H1 (cell line): Measurements from ENCODE around the gene ARHGAP15. TPM values are rescaled to one million over a fixed set of nuclear protein-coding genes. Genes with fewer than 3 reads are reported as not detected.

Source experiments
- CTCF ChIA-PET: fragments of 300-600 bp; sonication (Branson Sonifier 250); formaldehyde crosslinking; loops from one replicate; lab custom pipeline; 2021; ENCODE audit not compliant: partially characterized antibody; lab: Charles Lee
- POLR2A ChIA-PET: fragments of 300-600 bp; sonication (Branson Sonifier 250); formaldehyde crosslinking; loops from one replicate; lab custom pipeline; 2021; ENCODE audit warnings: inconsistent platforms; ENCODE audit not compliant: partially characterized antibody; lab: Charles Lee
- DNase-seq, 2 experiments: peaks; one replicate each; pipeline versions ENCODE4 v3.0.0 to v3.0.0-alpha.2; 2010 to 2022; ENCODE audit warnings: low spot score in 2 of 2, low read depth in 1 of 2, mixed read lengths in 1 of 2
- FAIRE-seq: peaks from 2 replicates; lab custom pipeline; 2011; peaks lifted over from hg19 to GRCh38; lab: Jason Lieb, UNC
- H2AFZ ChIP-seq: 2 replicates; pipeline ENCODE4 v1.8.1; 2012; ENCODE audit warnings: low read length, inconsistent platforms
- H2AK5ac ChIP-seq: 2 replicates; pipeline ENCODE4 v1.6.1; 2013; ENCODE audit warnings: low read depth, low read length
- H2BK120ac ChIP-seq: replicated peaks from 2 replicates; pipeline ENCODE3; 2013; ENCODE audit warnings: low read depth, low read length, inconsistent platforms
- H2BK12ac ChIP-seq: 2 replicates; pipeline ENCODE4 v1.6.1; 2013; ENCODE audit warnings: low read depth, low read length
- H2BK15ac ChIP-seq: 2 replicates; pipeline ENCODE4 v1.6.1; 2013; ENCODE audit warnings: low read length
- H2BK20ac ChIP-seq: 2 replicates; pipeline ENCODE4 v1.6.1; 2013; ENCODE audit warnings: low read length
- H2BK5ac ChIP-seq: 2 replicates; pipeline ENCODE4 v1.6.1; 2013; ENCODE audit warnings: low read depth, low read length
- H3K14ac ChIP-seq: 2 replicates; pipeline ENCODE4 v1.6.1; 2013; ENCODE audit warnings: inconsistent platforms; ENCODE audit not compliant: insufficient read length
- H3K18ac ChIP-seq: 2 replicates; pipeline ENCODE4 v1.6.1; 2013; ENCODE audit warnings: low read length; ENCODE audit errors: extremely low read depth
- H3K23ac ChIP-seq: 2 replicates; pipeline ENCODE4 v1.6.1; 2013; ENCODE audit warnings: inconsistent platforms; ENCODE audit not compliant: insufficient read length
- H3K23me2 ChIP-seq: 2 replicates; pipeline ENCODE4 v1.6.1; 2013; ENCODE audit warnings: low read depth, low read length
- H3K27ac ChIP-seq: 2 replicates; pipeline ENCODE4 v1.6.1; 2011; ENCODE audit warnings: low read depth, low read length, inconsistent platforms
- H3K27me3 ChIP-seq, 4 experiments: replicated peaks in 1 of 4; 1 replicate in 1 of 4; 2 replicates in 3 of 4; pipeline versions ENCODE4 v1.6.1 to v1.8.1; 2011 to 2013; ENCODE audit warnings: low read length in 3 of 4, mild to moderate bottlenecking in 3 of 4, inconsistent platforms in 2 of 4, mixed read lengths in 2 of 4, moderate library complexity in 1 of 4; ENCODE audit not compliant: control insufficient read depth in 3 of 4, insufficient read depth in 3 of 4; ENCODE audit errors: extremely low read depth in 1 of 4
- H3K36me3 ChIP-seq, 4 experiments: 2 replicates each; pipeline versions ENCODE4 v1.6.1 to v1.8.1; 2011 to 2013; ENCODE audit warnings: mild to moderate bottlenecking in 4 of 4, low read length in 3 of 4, moderate library complexity in 2 of 4, control low read depth in 1 of 4, inconsistent platforms in 1 of 4; ENCODE audit not compliant: insufficient read depth in 4 of 4, control insufficient read depth in 2 of 4
- H3K4ac ChIP-seq: replicated peaks from 2 replicates; pipeline ENCODE3; 2013; ENCODE audit warnings: low read length, low read depth, mixed read lengths, inconsistent platforms; ENCODE audit not compliant: insufficient read length
- H3K4me1 ChIP-seq, 4 experiments: replicated peaks in 1 of 4; 1 replicate in 1 of 4; 2 replicates in 3 of 4; pipeline versions ENCODE4 v1.6.1 to v1.8.1; 2011 to 2013; ENCODE audit warnings: low read length in 3 of 4, inconsistent platforms in 2 of 4, mixed read lengths in 1 of 4; ENCODE audit not compliant: insufficient read depth in 4 of 4, control insufficient read depth in 3 of 4
- H3K4me2 ChIP-seq, 2 experiments: 2 replicates each; pipeline versions ENCODE4 v1.6.1 to v1.8.1; 2011 to 2013; ENCODE audit warnings: low read depth in 2 of 2, low read length in 2 of 2, control low read depth in 1 of 2, inconsistent platforms in 1 of 2, mild to moderate bottlenecking in 1 of 2; ENCODE audit not compliant: insufficient read depth in 1 of 2
- H3K4me3 ChIP-seq, 4 experiments: fragments of 200-600, 300-600 bp in 1 of 4; sonication (generic), shearing (Covaris generic), sonication (Bioruptor Twin) in 1 of 4; 2 replicates each; pipeline versions ENCODE4 v1.5.1 to v1.8.1; 2011 to 2016; ENCODE audit warnings: low read length in 4 of 4, low read depth in 3 of 4, control low read depth in 2 of 4, inconsistent platforms in 2 of 4, mild to moderate bottlenecking in 2 of 4, mixed read lengths in 1 of 4, moderate library complexity in 1 of 4; ENCODE audit not compliant: insufficient read depth in 2 of 4; ENCODE audit errors: extremely low read depth in 1 of 4
- H3K56ac ChIP-seq: replicated peaks from 2 replicates; pipeline ENCODE3; 2013; ENCODE audit warnings: low read depth, mild to moderate bottlenecking, mixed read lengths, low read length, inconsistent platforms; ENCODE audit not compliant: insufficient read length
- H3K79me1 ChIP-seq: 2 replicates; pipeline ENCODE4 v1.6.1; 2013; ENCODE audit warnings: low read depth, low read length, control low read depth
- H3K79me2 ChIP-seq, 2 experiments: 2 replicates each; pipeline versions ENCODE4 v1.6.1 to v1.8.1; 2012 to 2013; ENCODE audit warnings: low read length in 2 of 2, mild to moderate bottlenecking in 2 of 2, inconsistent platforms in 1 of 2; ENCODE audit not compliant: insufficient read depth in 2 of 2, control insufficient read depth in 1 of 2
- H3K9ac ChIP-seq, 4 experiments: replicated peaks in 1 of 4; 1 replicate in 1 of 4; 2 replicates in 3 of 4; pipeline versions ENCODE4 v1.6.1 to v1.8.1; 2011 to 2013; ENCODE audit warnings: low read depth in 3 of 4, low read length in 3 of 4, control low read depth in 2 of 4, mild to moderate bottlenecking in 2 of 4, moderate library complexity in 2 of 4, inconsistent platforms in 1 of 4; ENCODE audit errors: extremely low read depth in 1 of 4
- H3K9me3 ChIP-seq, 2 experiments: 2 replicates each; pipeline versions ENCODE4 v1.6.1 to v1.8.1; 2012 to 2013; ENCODE audit warnings: mild to moderate bottlenecking in 2 of 2, moderate library complexity in 2 of 2, control low read depth in 1 of 2, inconsistent platforms in 1 of 2, low read depth in 1 of 2, low read length in 1 of 2, mixed read lengths in 1 of 2; ENCODE audit not compliant: insufficient read depth in 2 of 2
- H4K20me1 ChIP-seq, 2 experiments: replicated peaks in 1 of 2; 2 replicates each; pipeline versions ENCODE3 to v1.8.1; 2011 to 2013; ENCODE audit warnings: inconsistent platforms in 2 of 2, low read length in 2 of 2, mild to moderate bottlenecking in 1 of 2; ENCODE audit not compliant: insufficient read depth in 2 of 2, control insufficient read depth in 1 of 2
- H4K5ac ChIP-seq: 2 replicates; pipeline ENCODE4 v1.6.1; 2013; ENCODE audit warnings: low read length, low read depth, mixed read lengths, inconsistent platforms; ENCODE audit not compliant: insufficient read length
- H4K8ac ChIP-seq: 2 replicates; pipeline ENCODE4 v1.8.0; 2013; ENCODE audit warnings: mild to moderate bottlenecking, moderate library complexity, low read length, inconsistent platforms; ENCODE audit not compliant: insufficient read depth; ENCODE audit errors: extremely low read depth
- H4K91ac ChIP-seq: replicated peaks from 2 replicates; pipeline ENCODE3; 2013; ENCODE audit warnings: low read length, mixed read lengths, inconsistent platforms; ENCODE audit not compliant: insufficient read length
- CBX5 ChIP-seq: fragments of 300-800, 300-1000 bp; sonication (generic); IDR thresholded peaks from 2 replicates; pipeline ENCODE4 v1.7.1; 2016; ENCODE audit warnings: antibody characterized with exemption, low read length, low read depth
- TAF7 ChIP-seq: optimal IDR thresholded peaks from 2 replicates; pipeline ENCODE3; 2011; ENCODE audit warnings: low read depth, mild to moderate bottlenecking, inconsistent platforms, low read length, moderate library complexity, borderline replicate concordance
- whole genome bisulfite sequencing, 2 experiments: shearing (Covaris generic) in 1 of 2; methylation state at CpG; one replicate each; pipeline versions ENCODE4 v1.1.6 to v1.1.7; 2013 to 2015; ENCODE audit warnings: low lambda C conversion rate in 2 of 2, mixed read lengths in 2 of 2, inconsistent platforms in 1 of 2, low coverage in 1 of 2, missing lambda C conversion rate in 1 of 2; ENCODE audit not compliant: insufficient replicate concordance in 2 of 2, insufficient coverage in 1 of 2, insufficient read length in 1 of 2; ENCODE audit errors: extremely low coverage in 1 of 2, missing lambda C conversion rate in 1 of 2; 5-methylcytosine and 5-hydroxymethylcytosine counted together
- polyA plus RNA-seq, 7 experiments: library from polyadenylated mRNA; depleted of rRNA in 3 of 7; stranded (reverse) in 5 of 7; unstranded in 2 of 7; fragments of >200 nt in 5 of 7; fragments of 200-250 nt in 2 of 7; gene quantifications; 1 replicate in 5 of 7; 2 replicates in 1 of 7; 4 replicates in 1 of 7; pipeline versions ENCODE4 v1.2.1 to v1.2.3, GENCODE V29; 2011 to 2013; ENCODE audit warnings: missing spikeins in 2 of 7, mixed read lengths in 2 of 7
- total RNA-seq: library from RNA; stranded (reverse); fragmentation: NEBNext Ultra II Directional; extraction: Animal tissue kit (Norgen Biotek cat#: 25700); gene quantifications from 2 replicates; pipeline ENCODE4 v1.2.1, GENCODE V29; 2021

Gene ARHGAP15
- total and polyA plus RNA-seq, 2 of the 8 experiments (the other 6 are each of a cell fraction or from before 2014, with no cell fraction given), result not detected

DNA sequence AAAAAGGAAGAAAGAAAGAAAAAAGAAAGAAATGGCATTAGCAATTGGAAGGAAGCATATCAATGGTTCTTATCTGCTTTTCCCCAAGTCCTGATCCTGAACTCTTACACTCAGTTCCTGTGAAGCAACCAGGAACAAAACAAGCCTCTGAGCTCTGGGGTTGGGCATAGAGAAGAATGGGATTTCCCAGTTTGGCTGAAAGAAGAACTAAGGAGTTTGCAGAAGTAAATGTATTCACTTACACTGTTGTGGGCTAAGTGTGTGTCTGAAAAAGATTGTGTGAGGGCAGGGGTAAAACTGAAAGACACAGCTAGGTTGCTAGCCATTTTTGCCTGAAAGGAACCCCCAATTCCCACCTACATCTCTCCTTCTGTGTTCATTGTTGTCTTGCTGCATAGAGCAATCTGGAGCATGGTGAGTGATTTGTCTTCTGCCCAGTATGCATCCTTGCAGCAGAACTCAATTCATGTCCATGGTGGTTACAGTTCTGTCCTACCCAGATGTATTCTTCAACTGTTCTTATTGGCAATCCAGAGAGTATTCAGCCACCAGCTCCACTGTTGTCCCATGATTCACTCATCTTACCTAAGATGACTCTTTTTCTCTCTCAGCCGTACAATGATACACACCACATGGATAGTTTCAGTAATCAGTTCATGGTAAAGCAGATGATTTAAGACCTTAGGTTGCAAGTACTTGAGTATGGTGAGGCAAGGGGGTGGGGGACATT is 348.7 kb downstream of the ARHGAP15 start:
- no peaks in the 10 kb centered on the region for H3K79me2 ChIP-seq
- no peak overlapping the region for H2AK5ac ChIP-seq
- H3K23ac ChIP-seq, result no peak overlapping the region
- H2BK120ac ChIP-seq, result no peak overlapping the region
- no peaks in the 10 kb centered on the region for H3K36me3 ChIP-seq
- H3K9ac ChIP-seq, result no peak overlapping the region
- no peaks in the 10 kb centered on the region for H3K23me2 ChIP-seq
- ChIA-PET POLR2A (interaction anchor here (0.6 kb wide), 1 partner anchor 10 kb away, joined by 3 read pairs; no protein-coding TSS in a partner anchor), CTCF (interaction anchor here (0.7 to 0.8 kb wide), 2 partner anchors 22 to 207 kb away, joined by 3 read pairs; no protein-coding TSS in a partner anchor)
- no peaks in the 10 kb centered on the region for H4K20me1 ChIP-seq
- no peak overlapping the region for H2AFZ ChIP-seq
- WGBS, 2 experiments, result 95% methylated on average over 1 of the region's 1 CpG; no CpG with 5 or more reads in 1 of the 2 experiments
- H3K56ac ChIP-seq, result no peak overlapping the region
- no peak overlapping the region for H3K18ac ChIP-seq
- peaks cover 0 to 2% (median 0%) of the 10 kb centered on the region in 4 experiments; a peak in 3 of 7 replicates for H3K27me3 ChIP-seq
- H3K27ac ChIP-seq, result no peak overlapping the region
- H4K91ac ChIP-seq, result no peak overlapping the region
- no peak overlapping the region for H4K5ac ChIP-seq
- TF ChIP-seq CBX5 (no peak), TAF7 (no peak)
- no peaks in the 10 kb centered on the region for H3K79me1 ChIP-seq
- H2BK20ac ChIP-seq, result no peak overlapping the region
- H3K14ac ChIP-seq, result no peak overlapping the region
- no peak overlapping the region for H4K8ac ChIP-seq
- H2BK12ac ChIP-seq, result no peak overlapping the region
- H3K9me3 ChIP-seq, result no peaks in the 10 kb centered on the region
- FAIRE-seq (no peak), DNase-seq (no peak)
- no peak overlapping the region for H2BK15ac ChIP-seq
- H3K4me1 ChIP-seq, result peaks cover 0 to 8% (median 1%) of the 10 kb centered on the region in 4 experiments; a peak in 2 of 7 replicates
- H3K4ac ChIP-seq, result no peak overlapping the region
- no peak overlapping the region for H2BK5ac ChIP-seq
- no peak overlapping the region for H3K4me3 ChIP-seq
- no peak overlapping the region for H3K4me2 ChIP-seq
